WTC11 (cell line): ENCODE measurements around the gene RAB11FIP3. TPM values are rescaled to one million over a fixed set of nuclear protein-coding genes. Genes with fewer than 3 reads are reported as not detected.

Source experiments
- ATAC-seq: fragments of 200-7000 bp; cut with Tn5 transposase; 2 replicates; pipeline ENCODE4 v1.10.0; 2021; ENCODE audit warnings: mild to moderate bottlenecking, moderate library complexity
- CTCF ChIA-PET: fragments of 300-600 bp; sonication (Branson Sonifier 250); formaldehyde crosslinking; loops from one replicate; lab custom pipeline; 2021; ENCODE audit warnings: antibody characterized with exemption; lab: Charles Lee
- POLR2A ChIA-PET: fragments of 350-600 bp; sonication (Branson Sonifier 250); formaldehyde crosslinking; loops from one replicate; lab custom pipeline; 2021; ENCODE audit warnings: antibody characterized with exemption; lab: Charles Lee
- DNase-seq: peaks from one replicate; pipeline ENCODE4 v3.0.0; 2021; ENCODE audit warnings: low spot score
- H3K27ac Mint-ChIP-seq: 2 replicates; pipeline ENCODE4 v1.8.0; 2021; ENCODE audit warnings: mixed read lengths
- H3K27me3 Mint-ChIP-seq: 2 replicates; pipeline ENCODE4 v1.8.0; 2021; ENCODE audit warnings: low read depth, mild to moderate bottlenecking, moderate library complexity, mixed read lengths
- H3K36me3 Mint-ChIP-seq: 2 replicates; pipeline ENCODE4 v1.8.0; 2021; ENCODE audit warnings: mixed read lengths
- H3K4me1 Mint-ChIP-seq: 2 replicates; pipeline ENCODE4 v1.8.0; 2022; ENCODE audit warnings: mixed read lengths
- H3K4me3 Mint-ChIP-seq: 2 replicates; pipeline ENCODE4 v1.8.0; 2021; ENCODE audit warnings: mild to moderate bottlenecking, moderate library complexity, mixed read lengths
- H3K9me3 Mint-ChIP-seq: 2 replicates; pipeline ENCODE4 v1.8.0; 2021; ENCODE audit warnings: mixed read lengths
- ATF1 ChIP-seq: sonication (generic); formaldehyde crosslinking; IDR thresholded peaks from 2 replicates; pipeline ENCODE4 v1.8.1; 2023; ENCODE audit warnings: mild to moderate bottlenecking, moderate library complexity, missing genetic modification reagents
- ESRRA ChIP-seq: sonication (generic); formaldehyde crosslinking; IDR thresholded peaks from 2 replicates; pipeline ENCODE4 v1.8.1; 2022; ENCODE audit warnings: mild to moderate bottlenecking, missing genetic modification reagents, borderline replicate concordance
- JAZF1 ChIP-seq: fragments of 250-450 bp; sonication (Bioruptor Pico); IDR thresholded peaks from 2 replicates; pipeline ENCODE4 v1.9.0; 2021; ENCODE audit warnings: moderate library complexity, mild to moderate bottlenecking, inconsistent platforms
- NR3C1 ChIP-seq: sonication (generic); formaldehyde crosslinking; conservative IDR thresholded peaks from 2 replicates; pipeline ENCODE4 v1.8.1; 2023; ENCODE audit warnings: low read depth, mild to moderate bottlenecking, missing genetic modification reagents
- OVOL2 ChIP-seq: fragments of 250-450 bp; sonication (Bioruptor Pico); IDR thresholded peaks from 2 replicates; pipeline ENCODE4 v1.9.0; 2021; ENCODE audit warnings: mild to moderate bottlenecking, borderline replicate concordance
- RORB ChIP-seq: fragments of 250-450 bp; sonication (Bioruptor Pico); IDR thresholded peaks from 2 replicates; pipeline ENCODE4 v1.9.0; 2021; ENCODE audit warnings: mild to moderate bottlenecking
- ZNF121 ChIP-seq: sonication (generic); formaldehyde crosslinking; IDR thresholded peaks from 2 replicates; pipeline ENCODE4 v1.8.0; 2023; ENCODE audit warnings: missing genetic modification reagents
- ZNF138 ChIP-seq: sonication (generic); formaldehyde crosslinking; conservative IDR thresholded peaks from 2 replicates; pipeline ENCODE4 v1.8.1; 2022; ENCODE audit warnings: mild to moderate bottlenecking, moderate library complexity, missing genetic modification reagents
- total RNA-seq: library from RNA; stranded (reverse); gene quantifications from 3 replicates; pipeline ENCODE4 v1.2.3, GENCODE V29; 2021
- TF ChIP-seq, protein P1 (sequence below): sonication (generic); formaldehyde crosslinking; IDR thresholded peaks from 2 replicates; pipeline ENCODE4 v1.8.0; 2022; ENCODE audit warnings: missing genetic modification reagents
- TF ChIP-seq, protein P2 (sequence below): fragments of 250-450 bp; sonication (Bioruptor Pico); IDR thresholded peaks from 2 replicates; pipeline ENCODE4 v2.1.2; 2022; ENCODE audit warnings: mild to moderate bottlenecking, moderate library complexity
- TF ChIP-seq, protein P3 (sequence below): sonication (generic); formaldehyde crosslinking; conservative IDR thresholded peaks from 2 replicates; pipeline ENCODE4 v1.8.1; 2023; ENCODE audit warnings: mild to moderate bottlenecking, low read depth, missing genetic modification reagents, moderate library complexity
- TF ChIP-seq, protein P4 (sequence below): fragments of 250-450 bp; sonication (Bioruptor Pico); IDR thresholded peaks from 2 replicates; pipeline ENCODE4 v1.9.0; 2021; ENCODE audit warnings: mild to moderate bottlenecking, borderline replicate concordance

RAB11FIP3 gene
- total RNA-seq, 1 experiment from 2014 or later = 38.6 TPM

DNA sequence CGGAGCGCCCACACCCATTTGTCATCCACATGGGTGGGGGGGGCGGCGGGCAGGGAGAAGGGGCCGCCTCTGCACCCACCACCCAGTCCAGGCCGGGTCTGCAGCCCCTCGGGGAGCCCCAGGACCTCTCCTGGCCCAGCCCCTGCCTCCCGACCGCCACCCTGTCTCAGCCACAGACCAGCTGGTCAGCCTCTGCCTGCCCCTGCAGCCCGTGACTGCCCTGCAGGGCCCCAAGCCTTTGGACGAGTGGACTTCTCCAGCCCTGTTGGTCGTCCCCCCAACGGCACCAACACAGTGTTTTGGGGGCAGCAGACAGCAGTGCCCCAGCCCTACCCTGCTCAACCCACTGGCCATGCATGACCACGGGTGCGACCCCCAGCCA lies 136.0 kb downstream of the RAB11FIP3 start:
- Mint-ChIP-seq H3K27me3 (peaks cover 29% of the 10 kb centered on the region), H3K36me3 (no peaks in the 10 kb centered on the region), H3K9me3 (no peaks in the 10 kb centered on the region), H3K4me1 (peaks cover 4% of the 10 kb centered on the region), H3K27ac (no peak overlapping the region), H3K4me3 (no peak overlapping the region)
- DNase-seq (no peak), ATAC-seq (no peak)
- ChIA-PET POLR2A (no interaction called here), CTCF (no interaction called here)
- TF ChIP-seq RORB (CRISPR knock-in tag) (no peak), NR3C1 (CRISPR knock-in tag) (no peak), OVOL2 (CRISPR knock-in tag) (no peak), JAZF1 (CRISPR knock-in tag) (no peak), ESRRA (CRISPR knock-in tag) (no peak), ZNF121 (CRISPR knock-in tag) (no peak), ZNF138 (CRISPR knock-in tag) (no peak), ATF1 (CRISPR knock-in tag) (no peak)
- TF ChIP-seq, protein P1, sequence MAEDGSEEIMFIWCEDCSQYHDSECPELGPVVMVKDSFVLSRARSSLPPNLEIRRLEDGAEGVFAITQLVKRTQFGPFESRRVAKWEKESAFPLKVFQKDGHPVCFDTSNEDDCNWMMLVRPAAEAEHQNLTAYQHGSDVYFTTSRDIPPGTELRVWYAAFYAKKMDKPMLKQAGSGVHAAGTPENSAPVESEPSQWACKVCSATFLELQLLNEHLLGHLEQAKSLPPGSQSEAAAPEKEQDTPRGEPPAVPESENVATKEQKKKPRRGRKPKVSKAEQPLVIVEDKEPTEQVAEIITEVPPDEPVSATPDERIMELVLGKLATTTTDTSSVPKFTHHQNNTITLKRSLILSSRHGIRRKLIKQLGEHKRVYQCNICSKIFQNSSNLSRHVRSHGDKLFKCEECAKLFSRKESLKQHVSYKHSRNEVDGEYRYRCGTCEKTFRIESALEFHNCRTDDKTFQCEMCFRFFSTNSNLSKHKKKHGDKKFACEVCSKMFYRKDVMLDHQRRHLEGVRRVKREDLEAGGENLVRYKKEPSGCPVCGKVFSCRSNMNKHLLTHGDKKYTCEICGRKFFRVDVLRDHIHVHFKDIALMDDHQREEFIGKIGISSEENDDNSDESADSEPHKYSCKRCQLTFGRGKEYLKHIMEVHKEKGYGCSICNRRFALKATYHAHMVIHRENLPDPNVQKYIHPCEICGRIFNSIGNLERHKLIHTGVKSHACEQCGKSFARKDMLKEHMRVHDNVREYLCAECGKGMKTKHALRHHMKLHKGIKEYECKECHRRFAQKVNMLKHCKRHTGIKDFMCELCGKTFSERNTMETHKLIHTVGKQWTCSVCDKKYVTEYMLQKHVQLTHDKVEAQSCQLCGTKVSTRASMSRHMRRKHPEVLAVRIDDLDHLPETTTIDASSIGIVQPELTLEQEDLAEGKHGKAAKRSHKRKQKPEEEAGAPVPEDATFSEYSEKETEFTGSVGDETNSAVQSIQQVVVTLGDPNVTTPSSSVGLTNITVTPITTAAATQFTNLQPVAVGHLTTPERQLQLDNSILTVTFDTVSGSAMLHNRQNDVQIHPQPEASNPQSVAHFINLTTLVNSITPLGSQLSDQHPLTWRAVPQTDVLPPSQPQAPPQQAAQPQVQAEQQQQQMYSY (CRISPR knock-in tag) = no peak
- TF ChIP-seq, protein P2, sequence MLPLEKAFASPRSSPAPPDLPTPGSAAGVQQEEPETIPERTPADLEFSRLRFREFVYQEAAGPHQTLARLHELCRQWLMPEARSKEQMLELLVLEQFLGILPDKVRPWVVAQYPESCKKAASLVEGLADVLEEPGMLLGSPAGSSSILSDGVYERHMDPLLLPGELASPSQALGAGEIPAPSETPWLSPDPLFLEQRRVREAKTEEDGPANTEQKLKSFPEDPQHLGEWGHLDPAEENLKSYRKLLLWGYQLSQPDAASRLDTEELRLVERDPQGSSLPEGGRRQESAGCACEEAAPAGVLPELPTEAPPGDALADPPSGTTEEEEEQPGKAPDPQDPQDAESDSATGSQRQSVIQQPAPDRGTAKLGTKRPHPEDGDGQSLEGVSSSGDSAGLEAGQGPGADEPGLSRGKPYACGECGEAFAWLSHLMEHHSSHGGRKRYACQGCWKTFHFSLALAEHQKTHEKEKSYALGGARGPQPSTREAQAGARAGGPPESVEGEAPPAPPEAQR (CRISPR knock-in tag) = no peak
- TF ChIP-seq, protein P3, sequence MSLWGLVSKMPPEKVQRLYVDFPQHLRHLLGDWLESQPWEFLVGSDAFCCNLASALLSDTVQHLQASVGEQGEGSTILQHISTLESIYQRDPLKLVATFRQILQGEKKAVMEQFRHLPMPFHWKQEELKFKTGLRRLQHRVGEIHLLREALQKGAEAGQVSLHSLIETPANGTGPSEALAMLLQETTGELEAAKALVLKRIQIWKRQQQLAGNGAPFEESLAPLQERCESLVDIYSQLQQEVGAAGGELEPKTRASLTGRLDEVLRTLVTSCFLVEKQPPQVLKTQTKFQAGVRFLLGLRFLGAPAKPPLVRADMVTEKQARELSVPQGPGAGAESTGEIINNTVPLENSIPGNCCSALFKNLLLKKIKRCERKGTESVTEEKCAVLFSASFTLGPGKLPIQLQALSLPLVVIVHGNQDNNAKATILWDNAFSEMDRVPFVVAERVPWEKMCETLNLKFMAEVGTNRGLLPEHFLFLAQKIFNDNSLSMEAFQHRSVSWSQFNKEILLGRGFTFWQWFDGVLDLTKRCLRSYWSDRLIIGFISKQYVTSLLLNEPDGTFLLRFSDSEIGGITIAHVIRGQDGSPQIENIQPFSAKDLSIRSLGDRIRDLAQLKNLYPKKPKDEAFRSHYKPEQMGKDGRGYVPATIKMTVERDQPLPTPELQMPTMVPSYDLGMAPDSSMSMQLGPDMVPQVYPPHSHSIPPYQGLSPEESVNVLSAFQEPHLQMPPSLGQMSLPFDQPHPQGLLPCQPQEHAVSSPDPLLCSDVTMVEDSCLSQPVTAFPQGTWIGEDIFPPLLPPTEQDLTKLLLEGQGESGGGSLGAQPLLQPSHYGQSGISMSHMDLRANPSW = no peak
- TF ChIP-seq, protein P4, sequence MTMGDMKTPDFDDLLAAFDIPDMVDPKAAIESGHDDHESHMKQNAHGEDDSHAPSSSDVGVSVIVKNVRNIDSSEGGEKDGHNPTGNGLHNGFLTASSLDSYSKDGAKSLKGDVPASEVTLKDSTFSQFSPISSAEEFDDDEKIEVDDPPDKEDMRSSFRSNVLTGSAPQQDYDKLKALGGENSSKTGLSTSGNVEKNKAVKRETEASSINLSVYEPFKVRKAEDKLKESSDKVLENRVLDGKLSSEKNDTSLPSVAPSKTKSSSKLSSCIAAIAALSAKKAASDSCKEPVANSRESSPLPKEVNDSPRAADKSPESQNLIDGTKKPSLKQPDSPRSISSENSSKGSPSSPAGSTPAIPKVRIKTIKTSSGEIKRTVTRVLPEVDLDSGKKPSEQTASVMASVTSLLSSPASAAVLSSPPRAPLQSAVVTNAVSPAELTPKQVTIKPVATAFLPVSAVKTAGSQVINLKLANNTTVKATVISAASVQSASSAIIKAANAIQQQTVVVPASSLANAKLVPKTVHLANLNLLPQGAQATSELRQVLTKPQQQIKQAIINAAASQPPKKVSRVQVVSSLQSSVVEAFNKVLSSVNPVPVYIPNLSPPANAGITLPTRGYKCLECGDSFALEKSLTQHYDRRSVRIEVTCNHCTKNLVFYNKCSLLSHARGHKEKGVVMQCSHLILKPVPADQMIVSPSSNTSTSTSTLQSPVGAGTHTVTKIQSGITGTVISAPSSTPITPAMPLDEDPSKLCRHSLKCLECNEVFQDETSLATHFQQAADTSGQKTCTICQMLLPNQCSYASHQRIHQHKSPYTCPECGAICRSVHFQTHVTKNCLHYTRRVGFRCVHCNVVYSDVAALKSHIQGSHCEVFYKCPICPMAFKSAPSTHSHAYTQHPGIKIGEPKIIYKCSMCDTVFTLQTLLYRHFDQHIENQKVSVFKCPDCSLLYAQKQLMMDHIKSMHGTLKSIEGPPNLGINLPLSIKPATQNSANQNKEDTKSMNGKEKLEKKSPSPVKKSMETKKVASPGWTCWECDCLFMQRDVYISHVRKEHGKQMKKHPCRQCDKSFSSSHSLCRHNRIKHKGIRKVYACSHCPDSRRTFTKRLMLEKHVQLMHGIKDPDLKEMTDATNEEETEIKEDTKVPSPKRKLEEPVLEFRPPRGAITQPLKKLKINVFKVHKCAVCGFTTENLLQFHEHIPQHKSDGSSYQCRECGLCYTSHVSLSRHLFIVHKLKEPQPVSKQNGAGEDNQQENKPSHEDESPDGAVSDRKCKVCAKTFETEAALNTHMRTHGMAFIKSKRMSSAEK (CRISPR knock-in tag) = no peak
